Esophagus squamous epithelium (tissue), 4 donors: Measurements from ENCODE around the gene CAPN15.

Source experiments
- POLR2A ChIP-seq, 4 donors: fragments of 450-650 bp; IDR thresholded peaks; one replicate each; pipeline ENCODE4 v1.6.1; 2017; ENCODE audit warnings: antibody characterized with exemption in 4 of 4, mild to moderate bottlenecking in 4 of 4, moderate library complexity in 3 of 4
- TF ChIP-seq, protein P1 (sequence below), 6 experiments: fragments of 450-650 bp in 4 of 6; fragments of 200-600 bp in 2 of 6; sonication (generic) in 2 of 6; IDR thresholded peaks; one replicate each; pipeline ENCODE4 v1.5.1; 2016 to 2019; ENCODE audit warnings: antibody characterized with exemption in 6 of 6, mild to moderate bottlenecking in 4 of 6, moderate library complexity in 4 of 6

DNA sequence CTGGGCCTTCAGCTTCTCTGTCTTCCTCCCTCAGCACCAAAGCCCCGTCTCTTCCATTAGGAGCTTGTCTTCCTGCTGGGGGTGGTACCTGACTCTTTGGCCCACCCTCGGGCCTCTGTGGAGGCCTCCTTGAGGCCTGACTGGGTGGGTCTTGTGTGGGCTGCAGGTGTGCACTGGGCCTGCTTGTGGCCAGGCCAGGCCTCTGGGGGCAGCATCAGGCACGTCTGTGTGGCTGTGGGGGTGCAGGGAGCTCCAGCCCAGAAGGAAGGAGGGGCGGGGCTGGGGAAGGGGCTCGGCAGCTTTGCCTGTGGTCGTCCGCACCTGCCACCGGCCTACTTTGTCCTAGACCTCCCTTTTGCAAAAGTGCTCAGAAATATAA is 49.3 kb downstream of the CAPN15 start:
- TF ChIP-seq, protein P1, sequence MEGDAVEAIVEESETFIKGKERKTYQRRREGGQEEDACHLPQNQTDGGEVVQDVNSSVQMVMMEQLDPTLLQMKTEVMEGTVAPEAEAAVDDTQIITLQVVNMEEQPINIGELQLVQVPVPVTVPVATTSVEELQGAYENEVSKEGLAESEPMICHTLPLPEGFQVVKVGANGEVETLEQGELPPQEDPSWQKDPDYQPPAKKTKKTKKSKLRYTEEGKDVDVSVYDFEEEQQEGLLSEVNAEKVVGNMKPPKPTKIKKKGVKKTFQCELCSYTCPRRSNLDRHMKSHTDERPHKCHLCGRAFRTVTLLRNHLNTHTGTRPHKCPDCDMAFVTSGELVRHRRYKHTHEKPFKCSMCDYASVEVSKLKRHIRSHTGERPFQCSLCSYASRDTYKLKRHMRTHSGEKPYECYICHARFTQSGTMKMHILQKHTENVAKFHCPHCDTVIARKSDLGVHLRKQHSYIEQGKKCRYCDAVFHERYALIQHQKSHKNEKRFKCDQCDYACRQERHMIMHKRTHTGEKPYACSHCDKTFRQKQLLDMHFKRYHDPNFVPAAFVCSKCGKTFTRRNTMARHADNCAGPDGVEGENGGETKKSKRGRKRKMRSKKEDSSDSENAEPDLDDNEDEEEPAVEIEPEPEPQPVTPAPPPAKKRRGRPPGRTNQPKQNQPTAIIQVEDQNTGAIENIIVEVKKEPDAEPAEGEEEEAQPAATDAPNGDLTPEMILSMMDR (IDR thresholded peaks at IDR 0.05) = no peak
- TF ChIP-seq POLR2A (IDR thresholded peaks at IDR 0.05) = no peak
